NCI-H1105 (cell line): ENCODE results near the gene ERICH6B.

Experiments used
- DNase-seq: peaks from one replicate; lab custom pipeline; 2025; lab: John Stamatoyannopoulos, UW

ERICH6B gene

GRCh38 chr13:45542391-45542790 is 73.1 kb downstream of the ERICH6B start:
- DNase-seq, result no peak

GRCh38 chr13:45541806-45542205 is 73.7 kb downstream of the ERICH6B start:
- DNase-seq, result no peak

- no peak for DNase-seq
These were observed 74.7 kb downstream of the ERICH6B start for GRCh38 chr13:45540864-45541263.

GRCh38 chr13:45540195-45540594 is 75.3 kb downstream of the ERICH6B start:
- no peak for DNase-seq

- DNase-seq, result no peak
These were observed 77.2 kb downstream of the ERICH6B start for GRCh38 chr13:45538382-45538781.

GRCh38 chr13:45537516-45537915 is 78.0 kb downstream of the ERICH6B start:
- no peak for DNase-seq

GRCh38 chr13:45536224-45536623 is 79.3 kb downstream of the ERICH6B start:
- no peak for DNase-seq

- no peak for DNase-seq
These were observed 80.9 kb downstream of the ERICH6B start for GRCh38 chr13:45534604-45535003.

- DNase-seq, result no peak
These were observed 85.8 kb downstream of the ERICH6B start for GRCh38 chr13:45529758-45530157.

- no peak for DNase-seq
These were observed 87.7 kb downstream of the ERICH6B start for GRCh38 chr13:45527699-45528462.

- no peak for DNase-seq
These were observed 93.0 kb downstream of the ERICH6B start for GRCh38 chr13:45522571-45522970.

GRCh38 chr13:45521297-45521696 is 94.2 kb downstream of the ERICH6B start:
- no peak for DNase-seq

GRCh38 chr13:45519493-45519892 is 96.0 kb downstream of the ERICH6B start:
- no peak for DNase-seq

GRCh38 chr13:45518525-45519245 is 96.9 kb downstream of the ERICH6B start:
- no peak for DNase-seq

GRCh38 chr13:45516757-45517156 is 98.8 kb downstream of the ERICH6B start:
- DNase-seq, result no peak

GRCh38 chr13:45512098-45512496 is 103.4 kb downstream of the ERICH6B start:
- DNase-seq, result no peak

GRCh38 chr13:45511310-45512097 is 104.0 kb downstream of the ERICH6B start:
- DNase-seq, result peak; percentile 47

GRCh38 chr13:45510672-45511071 is 104.9 kb downstream of the ERICH6B start:
- DNase-seq, result no peak

- DNase-seq, result no peak
These were observed 106.8 kb downstream of the ERICH6B start for GRCh38 chr13:45508776-45509175.

GRCh38 chr13:45506811-45507210 is 108.7 kb downstream of the ERICH6B start:
- DNase-seq, result no peak

- no peak for DNase-seq
These were observed 111.9 kb downstream of the ERICH6B start for GRCh38 chr13:45503658-45504057.

- no peak for DNase-seq
These were observed 114.4 kb downstream of the ERICH6B start for GRCh38 chr13:45501175-45501526.
